Osteocyte (in vitro differentiated cells): ENCODE measurements around the gene SPATA2. TPM values are rescaled to one million over a fixed set of nuclear protein-coding genes. Genes with fewer than 3 reads are reported as not detected.

ENCODE experiments used
- DNase-seq: peaks from one replicate; pipeline ENCODE4 v3.0.0; 2021; ENCODE audit warnings: mixed read lengths; ENCODE audit not compliant: unreplicated experiment; ENCODE audit errors: extremely low spot score
- H3K27ac Mint-ChIP-seq: one replicate; pipeline ENCODE4 v1.8.0; 2021; ENCODE audit warnings: mild to moderate bottlenecking, mixed read lengths; ENCODE audit not compliant: unreplicated experiment
- H3K27me3 Mint-ChIP-seq: one replicate; pipeline ENCODE4 v1.8.0; 2021; ENCODE audit warnings: mixed read lengths; ENCODE audit not compliant: unreplicated experiment
- H3K36me3 Mint-ChIP-seq: one replicate; pipeline ENCODE4 v1.8.0; 2021; ENCODE audit warnings: mixed read lengths; ENCODE audit not compliant: unreplicated experiment
- H3K4me1 Mint-ChIP-seq: one replicate; pipeline ENCODE4 v1.8.0; 2021; ENCODE audit warnings: mixed read lengths; ENCODE audit not compliant: unreplicated experiment
- H3K4me3 Mint-ChIP-seq: one replicate; pipeline ENCODE4 v1.8.0; 2021; ENCODE audit warnings: mild to moderate bottlenecking, moderate library complexity, mixed read lengths; ENCODE audit not compliant: unreplicated experiment
- H3K9me3 Mint-ChIP-seq: one replicate; pipeline ENCODE4 v1.8.0; 2021; ENCODE audit warnings: mixed read lengths; ENCODE audit not compliant: unreplicated experiment
- CTCF ChIP-seq: fragments of 200-600 bp; sonication (generic); IDR thresholded peaks from 2 replicates; pipeline ENCODE4 v1.5.0; 2021; ENCODE audit warnings: antibody characterized with exemption, mild to moderate bottlenecking, moderate library complexity
- total RNA-seq: library from RNA; stranded (reverse); gene quantifications from 2 replicates; pipeline ENCODE4 v1.2.1, GENCODE V29; 2021

The SPATA2 gene
- total RNA-seq, 1 donor from 2014 or later = 6.6 TPM

DNA sequence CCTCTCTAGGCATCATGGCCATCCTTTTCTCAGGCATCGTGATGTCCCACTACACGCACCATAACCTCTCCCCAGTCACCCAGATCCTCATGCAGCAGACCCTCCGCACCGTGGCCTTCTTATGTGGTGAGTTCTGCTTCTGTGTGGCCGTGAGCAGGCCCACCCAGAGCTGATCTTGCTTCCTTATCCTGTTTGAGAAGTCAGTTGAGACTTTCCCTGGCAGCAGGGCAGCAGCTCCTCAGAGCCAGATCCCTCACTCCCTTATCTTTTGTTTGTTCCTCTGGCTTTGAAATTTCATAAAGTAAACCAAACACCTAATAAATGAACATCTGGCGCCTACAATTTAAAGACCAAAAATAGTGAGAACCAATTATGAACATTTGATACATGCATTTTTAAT is 40.6 kb downstream of the SPATA2 start:
- H3K4me3 Mint-ChIP-seq = no peak overlapping the region
- peaks cover 20% of the 10 kb centered on the region for H3K36me3 Mint-ChIP-seq
- DNase-seq = no peak
- H3K9me3 Mint-ChIP-seq = no peaks in the 10 kb centered on the region
- H3K4me1 Mint-ChIP-seq = peaks cover 14% of the 10 kb centered on the region
- no peaks in the 10 kb centered on the region for H3K27me3 Mint-ChIP-seq
- TF ChIP-seq CTCF = no peak
- no peak overlapping the region for H3K27ac Mint-ChIP-seq

- Mint-ChIP-seq H3K27ac (no peak overlapping the region), H3K27me3 (no peaks in the 10 kb centered on the region), H3K4me3 (no peak overlapping the region), H3K9me3 (no peaks in the 10 kb centered on the region), H3K36me3 (peaks cover 19% of the 10 kb centered on the region), H3K4me1 (peaks cover 26% of the 10 kb centered on the region)
- no peak for DNase-seq
- no peak for TF ChIP-seq CTCF
These were observed 43.3 kb downstream of the SPATA2 start for GRCh38 chr20:49872056-49872455.

DNA sequence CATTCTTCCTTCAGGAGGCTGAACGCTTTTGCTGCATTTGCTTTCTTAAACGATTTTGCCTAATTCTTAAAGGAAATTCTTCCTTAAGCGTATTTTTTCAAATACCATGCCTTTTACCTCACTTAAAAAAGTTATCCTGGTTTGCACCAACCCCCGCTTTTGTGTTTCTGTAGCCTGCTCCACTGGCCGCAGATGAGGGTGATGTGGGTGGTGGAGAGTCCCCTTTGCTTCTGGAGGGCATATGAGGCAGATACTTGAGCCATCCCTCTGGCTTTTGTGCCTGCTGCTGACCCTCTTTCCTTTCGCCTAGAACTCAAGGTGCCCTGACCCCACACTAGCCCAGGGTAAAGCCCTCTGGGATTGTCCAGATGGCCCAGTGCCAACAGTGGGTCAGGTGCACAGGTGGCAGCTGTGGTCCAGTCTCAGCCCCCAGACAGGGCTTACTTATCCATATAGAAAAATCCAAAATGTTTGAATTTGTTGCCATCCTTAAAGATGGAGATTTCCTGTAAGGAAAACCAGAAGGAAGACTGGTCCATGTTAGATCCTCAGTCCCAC is 43.9 kb downstream of the SPATA2 start:
- no peak for DNase-seq
- no peak for TF ChIP-seq CTCF
- Mint-ChIP-seq H3K4me3 (no peak overlapping the region), H3K36me3 (peaks cover 18% of the 10 kb centered on the region), H3K9me3 (no peaks in the 10 kb centered on the region), H3K27ac (no peak overlapping the region), H3K4me1 (peaks cover 32% of the 10 kb centered on the region), H3K27me3 (no peaks in the 10 kb centered on the region)

- TF ChIP-seq CTCF = no peak
- Mint-ChIP-seq H3K4me3 (no peak overlapping the region), H3K9me3 (no peaks in the 10 kb centered on the region), H3K4me1 (peaks cover 44% of the 10 kb centered on the region), H3K36me3 (peaks cover 16% of the 10 kb centered on the region), H3K27ac (peak overlapping the region; percentile 71), H3K27me3 (no peaks in the 10 kb centered on the region)
- DNase-seq = no peak
These were observed 45.1 kb downstream of the SPATA2 start for GRCh38 chr20:49870261-49870660.

DNA sequence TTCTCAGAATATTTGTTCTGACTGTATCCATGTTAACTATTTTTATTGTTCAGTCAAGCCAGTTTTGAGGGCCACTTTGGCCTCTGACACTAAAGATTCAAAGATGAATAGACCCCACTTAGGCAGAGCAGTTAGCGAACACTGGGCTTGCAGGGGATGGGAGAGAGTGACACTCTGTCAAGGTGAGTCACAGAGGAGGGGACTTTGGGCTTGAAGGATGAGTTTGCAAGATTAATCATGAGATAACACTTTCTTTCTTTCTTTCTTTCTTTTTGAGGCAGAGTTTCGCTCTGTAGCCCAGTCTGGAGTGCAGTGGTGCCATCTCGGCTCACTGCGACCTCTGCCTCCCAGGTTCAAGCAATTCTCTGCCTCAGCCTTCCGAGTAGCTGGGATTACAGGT is 46.4 kb downstream of the SPATA2 start:
- Mint-ChIP-seq H3K9me3 (no peaks in the 10 kb centered on the region), H3K4me1 (peaks cover 44% of the 10 kb centered on the region), H3K4me3 (no peak overlapping the region), H3K36me3 (peaks cover 13% of the 10 kb centered on the region), H3K27ac (no peak overlapping the region), H3K27me3 (no peaks in the 10 kb centered on the region)
- TF ChIP-seq CTCF = no peak
- DNase-seq = no peak
